CD8-positive, alpha-beta memory T cell (primary cell): ENCODE results near the gene SCGB1C2. TPM values are rescaled to one million over a fixed set of nuclear protein-coding genes. Genes with fewer than 3 reads are reported as not detected.

Experiments
- CTCF ChIA-PET: fragments of 350-600 bp; sonication (Branson Sonifier 250); formaldehyde crosslinking; loops from one replicate; lab custom pipeline; 2021; ENCODE audit warnings: antibody characterized with exemption; lab: Charles Lee
- POLR2A ChIA-PET: fragments of 350-600 bp; sonication (Branson Sonifier 250); formaldehyde crosslinking; loops from one replicate; lab custom pipeline; 2021; ENCODE audit warnings: antibody characterized with exemption; lab: Charles Lee
- DNase-seq, 5 donors: peaks; one replicate each; pipeline versions ENCODE4 v3.0.0 to v3.0.0-alpha.2; 2020 to 2022; ENCODE audit warnings: mixed read lengths in 1 of 5
- H3K27ac ChIP-seq: one replicate; pipeline ENCODE4 v1.7.0; 2013; ENCODE audit warnings: low read depth, mild to moderate bottlenecking, low read length, moderate library complexity
- H3K27me3 ChIP-seq: 2 replicates; pipeline ENCODE4 v1.7.0; 2013; ENCODE audit warnings: low read length, mild to moderate bottlenecking; ENCODE audit not compliant: insufficient read depth, poor library complexity, severe bottlenecking
- H3K36me3 ChIP-seq: 2 replicates; pipeline ENCODE4 v1.7.0; 2013; ENCODE audit warnings: mild to moderate bottlenecking, low read length, moderate library complexity; ENCODE audit not compliant: insufficient read depth
- H3K4me1 ChIP-seq: 2 replicates; pipeline ENCODE4 v1.7.0; 2013; ENCODE audit warnings: mild to moderate bottlenecking, low read length, moderate library complexity; ENCODE audit not compliant: insufficient read depth
- H3K4me3 ChIP-seq: 2 replicates; pipeline ENCODE4 v1.7.0; 2013; ENCODE audit warnings: mild to moderate bottlenecking, low read length
- H3K9me3 ChIP-seq: 2 replicates; pipeline ENCODE4 v1.7.0; 2013; ENCODE audit warnings: mild to moderate bottlenecking, low read length
- H3K27ac Mint-ChIP-seq, 8 donors: one replicate each; pipeline ENCODE4 v1.8.0; 2020 to 2021; ENCODE audit warnings: mixed read lengths in 8 of 8, mild to moderate bottlenecking in 6 of 8, inconsistent platforms in 3 of 8, moderate library complexity in 3 of 8
- H3K27me3 Mint-ChIP-seq, 2 donors: one replicate each; pipeline ENCODE4 v1.8.0; 2020 to 2021; ENCODE audit warnings: mixed read lengths in 2 of 2, mild to moderate bottlenecking in 1 of 2, moderate library complexity in 1 of 2
- H3K36me3 Mint-ChIP-seq, 3 donors: one replicate each; pipeline ENCODE4 v1.8.0; 2020 to 2021; ENCODE audit warnings: mixed read lengths in 3 of 3, inconsistent platforms in 1 of 3, mild to moderate bottlenecking in 1 of 3
- H3K4me1 Mint-ChIP-seq, 3 donors: one replicate each; pipeline ENCODE4 v1.8.0; 2020 to 2021; ENCODE audit warnings: mixed read lengths in 3 of 3, inconsistent platforms in 1 of 3, mild to moderate bottlenecking in 1 of 3
- H3K4me3 Mint-ChIP-seq, 7 donors: one replicate each; pipeline ENCODE4 v1.8.0; 2020 to 2021; ENCODE audit warnings: mixed read lengths in 7 of 7, mild to moderate bottlenecking in 6 of 7, moderate library complexity in 4 of 7, inconsistent platforms in 2 of 7
- H3K9me3 Mint-ChIP-seq, 5 donors: one replicate each; pipeline ENCODE4 v1.8.0; 2020 to 2022; ENCODE audit warnings: mixed read lengths in 5 of 5, mild to moderate bottlenecking in 3 of 5, moderate library complexity in 2 of 5, inconsistent platforms in 1 of 5
- polyA plus RNA-seq: library from polyadenylated mRNA; unstranded; fragments of 300-500 nt; fragmentation: Illumina TruSeq; gene quantifications from one replicate; pipeline ENCODE4 v1.2.3, GENCODE V29; 2021
- total RNA-seq, 2 experiments: library from RNA; stranded (reverse); gene quantifications; one replicate each; pipeline ENCODE4 v1.2.3, GENCODE V29; 2021

The SCGB1C2 gene
- total and polyA plus RNA-seq, 3 experiments from 2014 or later, result not detected

- Mint-ChIP-seq H3K27me3 (peaks cover 0 to 4% of the 10 kb centered on the region in 2 donors), H3K36me3 (no peaks in the 10 kb centered on the region), H3K9me3 (no peaks in the 10 kb centered on the region), H3K4me3 (no peak overlapping the region), H3K4me1 (no peaks in the 10 kb centered on the region), H3K27ac (peak overlapping the region in 1 of 8 donors; percentile 19)
- H3K4me1 ChIP-seq, result no peaks in the 10 kb centered on the region
- H3K4me3 ChIP-seq, result no peak overlapping the region
- DNase-seq, result no peak
- H3K27ac ChIP-seq, result no peak overlapping the region
- no peaks in the 10 kb centered on the region for H3K9me3 ChIP-seq
- ChIA-PET POLR2A (no interaction called here), CTCF (no interaction called here)
- peaks cover 4% of the 10 kb centered on the region for H3K27me3 ChIP-seq
- H3K36me3 ChIP-seq, result no peaks in the 10 kb centered on the region
Observed at GRCh38 chr17:170130-170670, 32.8 kb downstream of the SCGB1C2 start.

DNA sequence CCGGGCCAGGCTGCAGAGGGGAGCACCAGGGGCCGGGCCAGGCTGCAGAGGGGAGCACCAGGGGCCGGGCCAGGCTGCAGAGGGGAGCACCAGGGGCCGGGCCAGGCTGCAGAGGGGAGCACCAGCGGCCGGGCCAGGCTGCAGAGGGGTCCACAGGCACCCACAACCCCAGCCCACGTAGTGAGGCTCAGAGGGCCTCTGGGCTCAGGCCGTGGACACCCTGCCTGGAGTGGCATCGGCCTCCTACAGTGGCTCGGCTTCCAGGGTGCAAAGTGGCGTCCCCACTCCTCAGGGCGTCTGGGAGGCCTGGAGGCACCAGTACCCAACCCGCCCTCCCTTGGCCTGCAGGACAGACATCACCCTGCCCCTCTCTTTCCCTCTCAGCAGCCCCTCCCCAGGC, 34.5 kb downstream of the SCGB1C2 start:
- H3K4me3 Mint-ChIP-seq, result no peak overlapping the region
- no peaks in the 10 kb centered on the region for H3K36me3 ChIP-seq
- H3K36me3 Mint-ChIP-seq, result no peaks in the 10 kb centered on the region
- CTCF ChIA-PET, result no interaction called here
- POLR2A ChIA-PET, result no interaction called here
- H3K9me3 Mint-ChIP-seq, result no peaks in the 10 kb centered on the region
- H3K27me3 ChIP-seq, result peaks cover 4% of the 10 kb centered on the region
- no peak overlapping the region for H3K27ac ChIP-seq
- H3K4me1 ChIP-seq, result no peaks in the 10 kb centered on the region
- DNase-seq, result no peak
- H3K4me1 Mint-ChIP-seq, result no peaks in the 10 kb centered on the region
- H3K9me3 ChIP-seq, result no peaks in the 10 kb centered on the region
- H3K27ac Mint-ChIP-seq, result no peak overlapping the region
- H3K27me3 Mint-ChIP-seq, result peaks cover 0 to 5% of the 10 kb centered on the region in 2 donors
- no peak overlapping the region for H3K4me3 ChIP-seq

GRCh38 chr17:172401-172800, 35.0 kb downstream of the SCGB1C2 start:
- H3K4me1 ChIP-seq, result no peaks in the 10 kb centered on the region
- POLR2A ChIA-PET, result no interaction called here

DNA sequence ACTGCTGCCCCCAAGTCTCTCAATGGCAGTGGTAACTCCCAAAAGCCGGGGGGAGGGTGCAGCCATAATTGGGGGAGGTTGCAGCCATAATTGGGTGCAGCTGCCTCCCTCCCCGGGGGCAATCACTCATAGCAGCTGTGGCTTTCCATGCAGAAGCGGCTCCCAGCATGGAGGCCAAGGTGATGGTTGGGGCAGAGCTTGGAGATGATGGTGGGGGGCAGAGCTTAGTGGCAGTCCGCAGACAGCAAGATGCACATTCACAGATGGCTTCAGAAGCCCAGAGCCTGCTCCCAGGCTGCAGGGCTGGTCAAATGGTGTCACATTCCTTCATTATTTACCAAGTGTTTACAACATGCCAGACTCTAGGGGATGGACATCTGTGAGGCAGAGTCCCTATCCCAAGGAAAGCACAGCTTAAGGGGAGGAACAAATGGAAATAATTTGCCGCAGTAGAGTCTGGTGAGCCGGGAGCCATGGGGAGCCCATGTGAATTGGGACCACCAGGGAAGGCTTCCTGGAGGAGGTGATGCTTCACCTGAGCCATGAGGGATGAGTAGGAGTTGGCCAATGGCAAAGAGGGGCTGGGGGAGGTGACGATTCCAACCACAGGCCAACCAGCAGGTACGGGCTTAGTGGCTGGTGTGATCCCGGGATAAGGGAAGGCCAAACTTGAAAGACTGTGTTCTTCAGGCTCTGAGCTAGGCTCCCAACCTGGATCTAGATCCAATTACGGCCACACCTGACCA, 36.0 kb downstream of the SCGB1C2 start:
- H3K27me3 ChIP-seq, result peaks cover 4% of the 10 kb centered on the region
- H3K27ac Mint-ChIP-seq, result no peak overlapping the region
- H3K4me1 Mint-ChIP-seq, result no peaks in the 10 kb centered on the region
- no peaks in the 10 kb centered on the region for H3K36me3 Mint-ChIP-seq
- H3K27me3 Mint-ChIP-seq, result peaks cover 11 to 18% of the 10 kb centered on the region in 2 donors
- H3K4me3 ChIP-seq, result no peak overlapping the region
- no peaks in the 10 kb centered on the region for H3K36me3 ChIP-seq
- H3K4me3 Mint-ChIP-seq, result no peak overlapping the region
- POLR2A ChIA-PET, result no interaction called here
- no peak overlapping the region for H3K27ac ChIP-seq
- H3K9me3 ChIP-seq, result no peaks in the 10 kb centered on the region
- H3K4me1 ChIP-seq, result no peaks in the 10 kb centered on the region
- DNase-seq, result no peak
- CTCF ChIA-PET, result no interaction called here
- no peaks in the 10 kb centered on the region for H3K9me3 Mint-ChIP-seq

More at GRCh38 chr17:172401-172800, 35.0 kb downstream of the SCGB1C2 start:
- no peak overlapping the region for H3K4me3 Mint-ChIP-seq
- DNase-seq, result no peak
- H3K36me3 Mint-ChIP-seq, result no peaks in the 10 kb centered on the region
- no peaks in the 10 kb centered on the region for H3K4me1 Mint-ChIP-seq
- no peak overlapping the region for H3K27ac Mint-ChIP-seq
- H3K4me3 ChIP-seq, result no peak overlapping the region
- no peaks in the 10 kb centered on the region for H3K36me3 ChIP-seq
- no peaks in the 10 kb centered on the region for H3K9me3 Mint-ChIP-seq
- no peak overlapping the region for H3K27ac ChIP-seq
- H3K9me3 ChIP-seq, result no peaks in the 10 kb centered on the region
- CTCF ChIA-PET, result no interaction called here
- peaks cover 4% of the 10 kb centered on the region for H3K27me3 ChIP-seq
- H3K27me3 Mint-ChIP-seq, result peaks cover 4 to 11% of the 10 kb centered on the region in 2 donors

DNA sequence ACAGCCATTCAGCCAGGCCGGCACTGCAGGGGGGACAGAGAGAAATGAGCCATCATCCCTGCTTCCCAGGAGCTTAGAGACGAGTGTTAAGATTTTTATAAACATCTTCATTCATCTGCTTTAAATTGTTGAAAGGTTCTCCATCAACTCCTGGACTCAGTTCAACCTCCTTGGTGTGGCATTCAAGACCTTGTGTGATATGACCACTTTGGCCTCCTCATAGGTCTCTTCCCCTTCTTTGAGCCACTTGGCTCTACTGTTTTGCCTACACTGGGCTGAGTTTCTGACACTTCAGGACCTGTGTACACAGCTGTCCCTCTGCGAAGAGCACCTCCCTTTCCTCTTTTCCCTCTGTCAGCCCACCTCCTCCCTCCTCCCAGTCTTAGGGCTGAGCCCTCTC, 39.8 kb downstream of the SCGB1C2 start:
- no peak for DNase-seq
- Mint-ChIP-seq H3K4me3 (no peak overlapping the region), H3K9me3 (no peaks in the 10 kb centered on the region), H3K27ac (no peak overlapping the region), H3K27me3 (peaks cover 27 to 29% of the 10 kb centered on the region in 2 donors), H3K4me1 (peaks cover 0 to 5% (median 3%) of the 10 kb centered on the region in 3 donors), H3K36me3 (no peaks in the 10 kb centered on the region)
- H3K27me3 ChIP-seq, result peaks cover 13% of the 10 kb centered on the region
- no peak overlapping the region for H3K4me3 ChIP-seq
- ChIA-PET POLR2A (no interaction called here), CTCF (no interaction called here)
- H3K9me3 ChIP-seq, result no peaks in the 10 kb centered on the region
- no peaks in the 10 kb centered on the region for H3K36me3 ChIP-seq
- no peaks in the 10 kb centered on the region for H3K4me1 ChIP-seq
- no peak overlapping the region for H3K27ac ChIP-seq

- Mint-ChIP-seq H3K27me3 (peaks cover 30 to 34% of the 10 kb centered on the region in 2 donors), H3K4me3 (no peak overlapping the region), H3K9me3 (no peaks in the 10 kb centered on the region), H3K36me3 (no peaks in the 10 kb centered on the region), H3K4me1 (peaks cover 0 to 6% (median 4%) of the 10 kb centered on the region in 3 donors), H3K27ac (peak overlapping the region in 1 of 8 donors; percentile 26)
- no peak overlapping the region for H3K4me3 ChIP-seq
- no peak for DNase-seq
- H3K27ac ChIP-seq, result no peak overlapping the region
- no peaks in the 10 kb centered on the region for H3K4me1 ChIP-seq
- no peaks in the 10 kb centered on the region for H3K9me3 ChIP-seq
- peaks cover 19% of the 10 kb centered on the region for H3K27me3 ChIP-seq
- ChIA-PET CTCF (no interaction called here), POLR2A (no interaction called here)
- no peaks in the 10 kb centered on the region for H3K36me3 ChIP-seq
Observed at GRCh38 chr17:177762-178161, 40.4 kb downstream of the SCGB1C2 start.

GRCh38 chr17:178292-179065, 41.1 kb downstream of the SCGB1C2 start:
- Mint-ChIP-seq H3K36me3 (no peaks in the 10 kb centered on the region), H3K27ac (peak overlapping the region in 1 of 8 donors; percentile 32), H3K4me3 (no peak overlapping the region), H3K9me3 (no peaks in the 10 kb centered on the region), H3K4me1 (peaks cover 0 to 6% (median 4%) of the 10 kb centered on the region in 3 donors), H3K27me3 (peaks cover 35 to 39% of the 10 kb centered on the region in 2 donors)
- no peaks in the 10 kb centered on the region for H3K4me1 ChIP-seq
- DNase-seq, result no peak
- CTCF ChIA-PET, result no interaction called here
- H3K27ac ChIP-seq, result no peak overlapping the region
- no peaks in the 10 kb centered on the region for H3K36me3 ChIP-seq
- peaks cover 20% of the 10 kb centered on the region for H3K27me3 ChIP-seq
- H3K9me3 ChIP-seq, result no peaks in the 10 kb centered on the region
- POLR2A ChIA-PET, result no interaction called here
- H3K4me3 ChIP-seq, result no peak overlapping the region

DNA sequence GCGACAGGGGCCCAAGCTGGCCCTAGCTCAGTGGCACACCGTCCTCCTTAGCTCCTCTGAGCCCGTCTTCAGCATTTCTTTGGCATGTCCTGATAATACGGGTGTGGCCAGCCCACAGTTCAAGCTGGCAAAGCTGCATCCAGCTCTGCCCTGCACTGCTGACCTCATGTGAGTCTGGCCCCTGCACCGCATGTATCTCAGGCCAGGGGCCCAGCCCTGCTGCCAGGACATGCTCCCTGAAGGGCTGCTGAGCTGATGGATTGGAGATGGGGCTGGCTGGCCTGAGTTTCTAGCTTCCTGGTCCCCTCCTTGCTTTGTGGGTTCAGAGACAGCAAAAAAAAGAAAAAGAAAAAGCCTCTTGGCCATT, 41.7 kb downstream of the SCGB1C2 start:
- Mint-ChIP-seq H3K27me3 (peaks cover 39 to 44% of the 10 kb centered on the region in 2 donors), H3K9me3 (no peaks in the 10 kb centered on the region), H3K4me1 (peaks cover 0 to 6% (median 4%) of the 10 kb centered on the region in 3 donors), H3K27ac (no peak overlapping the region), H3K4me3 (no peak overlapping the region), H3K36me3 (no peaks in the 10 kb centered on the region)
- Histone ChIP-seq H3K4me3 (no peak overlapping the region), H3K27me3 (peaks cover 18% of the 10 kb centered on the region), H3K4me1 (no peaks in the 10 kb centered on the region), H3K9me3 (no peaks in the 10 kb centered on the region), H3K27ac (no peak overlapping the region), H3K36me3 (no peaks in the 10 kb centered on the region)
- POLR2A ChIA-PET, result no interaction called here
- CTCF ChIA-PET, result interaction anchor here (0.9 to 1.2 kb wide), 2 partner anchors 14 to 82 kb away, joined by 3 read pairs; no protein-coding TSS in a partner anchor
- no peak for DNase-seq
